Osteocyte (in vitro differentiated cells): Measurements from ENCODE around the gene APBA2. TPM values are rescaled to one million over a fixed set of nuclear protein-coding genes. Genes with fewer than 3 reads are reported as not detected.

ENCODE experiments used
- DNase-seq: peaks from one replicate; pipeline ENCODE4 v3.0.0; 2021; ENCODE audit warnings: mixed read lengths; ENCODE audit not compliant: unreplicated experiment; ENCODE audit errors: extremely low spot score
- H3K27ac Mint-ChIP-seq: one replicate; pipeline ENCODE4 v1.8.0; 2021; ENCODE audit warnings: mild to moderate bottlenecking, mixed read lengths; ENCODE audit not compliant: unreplicated experiment
- H3K27me3 Mint-ChIP-seq: one replicate; pipeline ENCODE4 v1.8.0; 2021; ENCODE audit warnings: mixed read lengths; ENCODE audit not compliant: unreplicated experiment
- H3K36me3 Mint-ChIP-seq: one replicate; pipeline ENCODE4 v1.8.0; 2021; ENCODE audit warnings: mixed read lengths; ENCODE audit not compliant: unreplicated experiment
- H3K4me1 Mint-ChIP-seq: one replicate; pipeline ENCODE4 v1.8.0; 2021; ENCODE audit warnings: mixed read lengths; ENCODE audit not compliant: unreplicated experiment
- H3K4me3 Mint-ChIP-seq: one replicate; pipeline ENCODE4 v1.8.0; 2021; ENCODE audit warnings: mild to moderate bottlenecking, moderate library complexity, mixed read lengths; ENCODE audit not compliant: unreplicated experiment
- H3K9me3 Mint-ChIP-seq: one replicate; pipeline ENCODE4 v1.8.0; 2021; ENCODE audit warnings: mixed read lengths; ENCODE audit not compliant: unreplicated experiment
- total RNA-seq: library from RNA; stranded (reverse); gene quantifications from 2 replicates; pipeline ENCODE4 v1.2.1, GENCODE V29; 2021
- TF ChIP-seq, protein P1 (sequence below): fragments of 200-600 bp; sonication (generic); IDR thresholded peaks from 2 replicates; pipeline ENCODE4 v1.5.0; 2021; ENCODE audit warnings: antibody characterized with exemption, mild to moderate bottlenecking, moderate library complexity

APBA2 gene
- total RNA-seq, 1 donor from 2014 or later, result 23.5 TPM

DNA sequence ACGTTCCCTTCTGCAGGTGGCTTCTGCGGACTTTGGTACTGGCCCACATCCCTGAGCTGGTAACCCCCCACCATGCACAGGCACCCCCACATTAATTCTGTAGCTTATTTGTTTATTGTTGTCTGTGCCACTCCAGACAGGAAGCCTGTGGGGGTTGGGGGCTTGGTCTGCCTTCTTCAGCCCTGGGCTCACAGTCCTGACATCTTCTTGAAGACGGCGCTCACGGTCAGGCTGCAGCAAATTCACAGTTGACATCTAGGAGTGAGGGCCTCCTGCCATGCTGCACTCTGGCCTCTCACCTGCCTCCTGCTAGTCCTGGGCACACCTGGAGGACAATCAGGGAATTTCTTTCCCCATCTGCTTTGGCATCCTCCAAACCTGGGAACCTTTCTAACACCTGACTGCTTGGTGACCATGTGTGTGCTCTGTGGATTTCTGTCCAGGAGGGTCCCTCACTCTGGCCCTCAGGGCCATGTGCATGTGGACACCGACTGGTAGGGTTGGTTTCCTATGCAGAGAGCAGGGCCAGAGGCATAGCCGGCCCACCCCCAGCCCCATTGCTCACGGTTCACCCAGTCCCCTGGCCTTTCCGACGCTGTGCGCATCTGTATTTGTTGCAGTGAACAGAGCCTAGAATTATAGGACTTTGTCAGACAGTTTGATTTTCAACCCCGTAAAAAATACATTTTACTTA is 68.8 kb downstream of the APBA2 start:
- H3K27me3 Mint-ChIP-seq, result no peaks in the 10 kb centered on the region
- no peaks in the 10 kb centered on the region for H3K36me3 Mint-ChIP-seq
- peaks cover 13% of the 10 kb centered on the region for H3K4me1 Mint-ChIP-seq
- H3K27ac Mint-ChIP-seq, result no peak overlapping the region
- H3K4me3 Mint-ChIP-seq, result no peak overlapping the region
- H3K9me3 Mint-ChIP-seq, result no peaks in the 10 kb centered on the region
- TF ChIP-seq, protein P1, sequence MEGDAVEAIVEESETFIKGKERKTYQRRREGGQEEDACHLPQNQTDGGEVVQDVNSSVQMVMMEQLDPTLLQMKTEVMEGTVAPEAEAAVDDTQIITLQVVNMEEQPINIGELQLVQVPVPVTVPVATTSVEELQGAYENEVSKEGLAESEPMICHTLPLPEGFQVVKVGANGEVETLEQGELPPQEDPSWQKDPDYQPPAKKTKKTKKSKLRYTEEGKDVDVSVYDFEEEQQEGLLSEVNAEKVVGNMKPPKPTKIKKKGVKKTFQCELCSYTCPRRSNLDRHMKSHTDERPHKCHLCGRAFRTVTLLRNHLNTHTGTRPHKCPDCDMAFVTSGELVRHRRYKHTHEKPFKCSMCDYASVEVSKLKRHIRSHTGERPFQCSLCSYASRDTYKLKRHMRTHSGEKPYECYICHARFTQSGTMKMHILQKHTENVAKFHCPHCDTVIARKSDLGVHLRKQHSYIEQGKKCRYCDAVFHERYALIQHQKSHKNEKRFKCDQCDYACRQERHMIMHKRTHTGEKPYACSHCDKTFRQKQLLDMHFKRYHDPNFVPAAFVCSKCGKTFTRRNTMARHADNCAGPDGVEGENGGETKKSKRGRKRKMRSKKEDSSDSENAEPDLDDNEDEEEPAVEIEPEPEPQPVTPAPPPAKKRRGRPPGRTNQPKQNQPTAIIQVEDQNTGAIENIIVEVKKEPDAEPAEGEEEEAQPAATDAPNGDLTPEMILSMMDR, result no peak
- DNase-seq, result peak; percentile 70

DNA sequence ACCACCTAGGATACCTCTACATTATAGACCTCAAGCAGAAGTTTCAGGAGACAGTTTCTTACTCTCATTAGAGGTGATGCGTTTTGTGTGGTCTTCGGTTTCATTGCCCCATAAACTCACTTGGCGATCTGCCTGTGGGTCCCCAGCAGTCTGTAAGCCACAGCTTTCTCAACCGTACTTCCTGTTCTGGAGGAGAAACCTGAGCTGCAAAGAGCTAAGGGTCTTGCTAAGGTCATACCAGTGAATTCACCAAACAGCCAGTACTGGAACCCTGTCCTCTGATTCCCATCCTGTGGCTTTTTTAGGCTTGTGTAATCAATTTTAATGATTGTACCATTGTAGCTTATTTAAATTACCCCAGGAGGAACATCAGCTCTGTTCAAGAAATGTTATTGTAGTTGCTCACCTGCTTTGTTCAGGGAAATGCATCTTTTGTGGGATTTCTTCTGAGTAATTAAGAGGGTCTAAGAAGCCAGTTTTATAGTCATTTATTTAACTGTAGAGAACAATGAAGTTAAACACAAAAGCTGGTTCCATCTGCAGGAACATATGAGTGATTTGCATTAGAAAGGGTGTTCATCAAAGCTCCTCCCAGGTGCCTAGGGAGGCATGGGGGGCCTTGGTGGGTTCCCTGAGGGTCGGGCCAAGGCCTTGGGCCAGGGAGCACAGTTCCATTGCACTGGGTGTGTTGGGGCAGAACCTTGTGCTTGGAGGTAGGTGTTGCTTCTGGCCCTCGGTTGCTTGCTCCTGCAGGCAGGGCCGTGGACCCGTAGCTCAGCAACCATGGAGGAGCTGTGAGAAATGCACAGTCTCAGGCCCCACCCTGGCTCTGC is 69.6 kb downstream of the APBA2 start:
- H3K27ac Mint-ChIP-seq, result no peak overlapping the region
- no peaks in the 10 kb centered on the region for H3K9me3 Mint-ChIP-seq
- DNase-seq, result peak; percentile 65
- no peaks in the 10 kb centered on the region for H3K27me3 Mint-ChIP-seq
- H3K36me3 Mint-ChIP-seq, result no peaks in the 10 kb centered on the region
- peaks cover 13% of the 10 kb centered on the region for H3K4me1 Mint-ChIP-seq
- TF ChIP-seq, protein P1, result no peak
- H3K4me3 Mint-ChIP-seq, result no peak overlapping the region

DNA sequence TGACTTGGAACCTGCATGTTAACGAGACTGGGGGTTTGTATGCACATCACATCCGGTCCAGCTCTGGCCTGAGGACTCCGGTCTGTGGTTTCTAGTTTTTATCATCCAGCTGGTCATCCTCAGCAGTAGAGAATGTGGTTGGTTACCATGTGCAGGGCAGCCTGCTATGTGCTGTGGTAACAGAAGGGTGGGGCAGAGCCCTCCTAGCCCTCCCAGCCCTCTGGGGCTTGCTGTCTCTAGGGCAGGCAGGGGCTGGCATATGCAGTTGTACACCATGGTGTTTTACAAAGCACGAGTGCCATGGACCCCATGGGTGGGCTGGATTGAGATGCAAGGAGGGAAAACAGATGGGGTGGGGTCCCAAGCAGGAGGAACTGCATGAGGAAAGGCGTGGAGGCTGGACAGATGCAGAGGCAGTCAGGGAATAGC is 70.2 kb downstream of the APBA2 start:
- DNase-seq, result peak; percentile 73
- no peaks in the 10 kb centered on the region for H3K36me3 Mint-ChIP-seq
- TF ChIP-seq, protein P1, result no peak
- H3K27ac Mint-ChIP-seq, result no peak overlapping the region
- H3K9me3 Mint-ChIP-seq, result no peaks in the 10 kb centered on the region
- H3K4me1 Mint-ChIP-seq, result peaks cover 14% of the 10 kb centered on the region
- no peaks in the 10 kb centered on the region for H3K27me3 Mint-ChIP-seq
- no peak overlapping the region for H3K4me3 Mint-ChIP-seq

DNA sequence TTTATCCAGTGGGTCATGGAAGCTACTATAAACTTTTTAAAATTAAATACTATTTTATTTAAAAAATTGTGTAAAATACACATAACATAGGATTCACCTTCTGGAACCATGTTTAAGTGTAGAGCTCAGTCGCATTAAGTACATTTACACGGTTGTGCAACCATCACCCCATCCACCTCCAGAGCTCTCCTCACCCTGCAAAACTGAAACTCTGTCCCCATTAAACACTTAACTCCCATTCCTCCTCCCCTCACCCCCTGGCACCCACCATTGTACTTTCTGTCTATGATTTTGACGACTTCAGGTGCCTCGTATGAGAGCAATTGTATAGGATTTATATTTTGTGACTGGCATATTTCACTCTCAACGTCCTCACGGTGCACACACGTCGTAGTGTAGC is 70.7 kb downstream of the APBA2 start:
- Mint-ChIP-seq H3K27me3 (no peaks in the 10 kb centered on the region), H3K9me3 (no peaks in the 10 kb centered on the region), H3K36me3 (no peaks in the 10 kb centered on the region), H3K4me3 (no peak overlapping the region), H3K27ac (no peak overlapping the region), H3K4me1 (peaks cover 15% of the 10 kb centered on the region)
- TF ChIP-seq, protein P1, result no peak
- DNase-seq, result peak; percentile 49
